Activated T-cell treated with anti-CD3 and anti-CD28 coated beads, Interleukin-2, amount 50 U/mL, for 4 hours (primary cell): ENCODE results near the gene TUBB2A. TPM values are rescaled to one million over a fixed set of nuclear protein-coding genes. Genes with fewer than 3 reads are reported as not detected.

Source experiments
- total RNA-seq, 3 donors: library from RNA; stranded (reverse); gene quantifications; one replicate each; pipeline ENCODE4 v1.2.1, GENCODE V29; 2021

The TUBB2A gene
- total RNA-seq, 3 donors from 2014 or later: 5.4 to 7.7 (median 7.1) TPM

Other genes starting within 250 kb of the TUBB2A start
- 10 to 100 TPM; 14.9 to 15.9 (median 15.3) TPM for gene SERPINB6, start 186.0 kb downstream of the TUBB2A start, total RNA-seq
- 10 to 100 TPM; 35.5 to 41.8 (median 38.4) TPM for gene NQO2, start 157.7 kb downstream of the TUBB2A start, total RNA-seq
- gene RIPK1, start 89.0 kb downstream of the TUBB2A start, total RNA-seq: 10 to 100 TPM; 16.5 to 17.4 (median 16.6) TPM
- gene BPHL, start 38.8 kb downstream of the TUBB2A start, total RNA-seq: 1 to 10 TPM; 3.5 to 6.1 (median 4.5) TPM
- under 1 TPM; 0.42 to 0.73 (median 0.61) TPM for gene TUBB2B, start 70.1 kb upstream of the TUBB2A start, total RNA-seq
- gene PSMG4, start 101.4 kb upstream of the TUBB2A start, total RNA-seq: 10 to 100 TPM; 26.0 to 31.6 (median 27.8) TPM